ENCODE measurements around the gene UBR3. TPM values are rescaled to one million over a fixed set of nuclear protein-coding genes. Genes with fewer than 3 reads are reported as not detected.
"Not testable (repeated sequence)": the region's sequence is repeated elsewhere in the genome, so short reads cannot be mapped to it uniquely, and the experiment has no call there.

Gene UBR3
- total and polyA plus RNA-seq, 5 donors from 2014 or later = 8.1 to 45.1 (median 9.6) TPM

GRCh38 chr2:169925968-169926367, 98.7 kb downstream of the UBR3 start:
- Mint-ChIP-seq H3K27me3 (no peaks in the 10 kb centered on the region), H3K27ac (peak overlapping the region in 1 of 3 donors; percentile 52), H3K9me3 (no peaks in the 10 kb centered on the region), H3K36me3 (peaks cover 17% of the 10 kb centered on the region), H3K4me1 (peaks cover 0 to 11% (median 2%) of the 10 kb centered on the region in 4 donors), H3K4me3 (no peak overlapping the region)
- Histone ChIP-seq H3K27ac (ENCODE audit: insufficient read depth, low read length, poor library complexity, severe bottlenecking) (no peak overlapping the region), H3K4me1 (ENCODE audit: control insufficient read depth, insufficient read depth, low read length, poor library complexity, severe bottlenecking) (no peaks in the 10 kb centered on the region), H3K9me3 (ENCODE audit: control insufficient read depth in 2 of 2, low read length in 2 of 2) (no peaks in the 10 kb centered on the region), H3K4me3 (ENCODE audit: low read depth, low read length) (no peak overlapping the region), H3K36me3 (ENCODE audit: control insufficient read depth, insufficient read depth, low read length) (peaks cover 11% of the 10 kb centered on the region), H3K27me3 (ENCODE audit: control insufficient read depth, insufficient read depth, low read length) (no peaks in the 10 kb centered on the region)
- ATAC-seq (ENCODE audit: low read depth in 2 of 2) = no peak
- no peak for DNase-seq

GRCh38 chr2:169928463-169928864, 101.2 kb downstream of the UBR3 start:
- no peak overlapping the region for H3K27ac ChIP-seq (ENCODE audit: insufficient read depth, low read length, poor library complexity, severe bottlenecking)
- ATAC-seq (ENCODE audit: low read depth in 2 of 2) (peak in 1 of 2 donors; percentile 45), DNase-seq (peak in 2 of 3 donors; percentile 44 to 68)
- Mint-ChIP-seq H3K27me3 (no peaks in the 10 kb centered on the region), H3K9me3 (no peaks in the 10 kb centered on the region), H3K4me1 (peaks cover 0 to 11% (median under 1%) of the 10 kb centered on the region in 4 donors), H3K4me3 (no peak overlapping the region), H3K27ac (no peak overlapping the region), H3K36me3 (peaks cover 19% of the 10 kb centered on the region)
- H3K9me3 ChIP-seq (ENCODE audit: control insufficient read depth in 2 of 2, low read length in 2 of 2) = no peaks in the 10 kb centered on the region
- H3K4me1 ChIP-seq (ENCODE audit: control insufficient read depth, insufficient read depth, low read length, poor library complexity, severe bottlenecking) = no peaks in the 10 kb centered on the region
- H3K27me3 ChIP-seq (ENCODE audit: control insufficient read depth, insufficient read depth, low read length) = no peaks in the 10 kb centered on the region
- H3K36me3 ChIP-seq (ENCODE audit: control insufficient read depth, insufficient read depth, low read length) = peaks cover 13% of the 10 kb centered on the region
- H3K4me3 ChIP-seq (ENCODE audit: low read depth, low read length) = no peak overlapping the region

GRCh38 chr2:169933124-169933711, 106.0 kb downstream of the UBR3 start:
- Mint-ChIP-seq H3K36me3 (peaks cover 45% of the 10 kb centered on the region), H3K4me1 (peaks cover 0 to 23% (median 5%) of the 10 kb centered on the region in 4 donors), H3K4me3 (no peak overlapping the region), H3K27ac (peak overlapping the region in 1 of 3 donors; percentile 71), H3K9me3 (no peaks in the 10 kb centered on the region), H3K27me3 (no peaks in the 10 kb centered on the region)
- DNase-seq (peak in 2 of 3 donors; percentile 6 to 49), ATAC-seq (ENCODE audit: low read depth in 2 of 2) (no peak)
- Histone ChIP-seq H3K4me3 (ENCODE audit: low read depth, low read length) (no peak overlapping the region), H3K27me3 (ENCODE audit: control insufficient read depth, insufficient read depth, low read length) (no peaks in the 10 kb centered on the region), H3K4me1 (ENCODE audit: control insufficient read depth, insufficient read depth, low read length, poor library complexity, severe bottlenecking) (no peaks in the 10 kb centered on the region), H3K27ac (ENCODE audit: insufficient read depth, low read length, poor library complexity, severe bottlenecking) (no peak overlapping the region), H3K9me3 (ENCODE audit: control insufficient read depth in 2 of 2, low read length in 2 of 2) (no peaks in the 10 kb centered on the region), H3K36me3 (ENCODE audit: control insufficient read depth, insufficient read depth, low read length) (peaks cover 13% of the 10 kb centered on the region)

GRCh38 chr2:169936652-169937051, 109.4 kb downstream of the UBR3 start:
- H3K27ac ChIP-seq (ENCODE audit: insufficient read depth, low read length, poor library complexity, severe bottlenecking); H3K9me3 ChIP-seq (ENCODE audit: control insufficient read depth in 2 of 2, low read length in 2 of 2); H3K27me3 ChIP-seq (ENCODE audit: control insufficient read depth, insufficient read depth, low read length); H3K4me3 Mint-ChIP-seq; H3K27ac Mint-ChIP-seq; H3K27me3 Mint-ChIP-seq; DNase-seq; ATAC-seq (ENCODE audit: low read depth in 2 of 2); H3K9me3 Mint-ChIP-seq; H3K4me3 ChIP-seq (ENCODE audit: low read depth, low read length); H3K4me1 ChIP-seq (ENCODE audit: control insufficient read depth, insufficient read depth, low read length, poor library complexity, severe bottlenecking): not testable (repeated sequence)
- peaks cover 0 to 19% (median 6%) of the 10 kb centered on the region in 4 donors for H3K4me1 Mint-ChIP-seq
- peaks cover 16% of the 10 kb centered on the region for H3K36me3 ChIP-seq (ENCODE audit: control insufficient read depth, insufficient read depth, low read length)
- peaks cover 43% of the 10 kb centered on the region for H3K36me3 Mint-ChIP-seq

GRCh38 chr2:169945515-169945914, 118.3 kb downstream of the UBR3 start:
- no peaks in the 10 kb centered on the region for H3K9me3 Mint-ChIP-seq
- H3K4me1 Mint-ChIP-seq = peaks cover 0 to 3% (median 0%) of the 10 kb centered on the region in 4 donors
- no peak overlapping the region for H3K4me3 Mint-ChIP-seq
- Histone ChIP-seq H3K36me3 (ENCODE audit: control insufficient read depth, insufficient read depth, low read length) (peaks cover 37% of the 10 kb centered on the region), H3K4me1 (ENCODE audit: control insufficient read depth, insufficient read depth, low read length, poor library complexity, severe bottlenecking) (no peaks in the 10 kb centered on the region), H3K9me3 (ENCODE audit: control insufficient read depth in 2 of 2, low read length in 2 of 2) (no peaks in the 10 kb centered on the region), H3K27ac (ENCODE audit: insufficient read depth, low read length, poor library complexity, severe bottlenecking) (no peak overlapping the region), H3K27me3 (ENCODE audit: control insufficient read depth, insufficient read depth, low read length) (no peaks in the 10 kb centered on the region), H3K4me3 (ENCODE audit: low read depth, low read length) (no peak overlapping the region)
- no peak for DNase-seq
- H3K36me3 Mint-ChIP-seq = peaks cover 42% of the 10 kb centered on the region
- no peak for ATAC-seq (ENCODE audit: low read depth in 2 of 2)
- H3K27ac Mint-ChIP-seq = peak overlapping the region in 1 of 3 donors; percentile 61
- H3K27me3 Mint-ChIP-seq = no peaks in the 10 kb centered on the region

GRCh38 chr2:169946092-169946491, 118.8 kb downstream of the UBR3 start:
- Histone ChIP-seq H3K4me1 (ENCODE audit: control insufficient read depth, insufficient read depth, low read length, poor library complexity, severe bottlenecking) (no peaks in the 10 kb centered on the region), H3K27ac (ENCODE audit: insufficient read depth, low read length, poor library complexity, severe bottlenecking) (no peak overlapping the region), H3K4me3 (ENCODE audit: low read depth, low read length) (no peak overlapping the region), H3K27me3 (ENCODE audit: control insufficient read depth, insufficient read depth, low read length) (no peaks in the 10 kb centered on the region), H3K36me3 (ENCODE audit: control insufficient read depth, insufficient read depth, low read length) (peaks cover 37% of the 10 kb centered on the region), H3K9me3 (ENCODE audit: control insufficient read depth in 2 of 2, low read length in 2 of 2) (no peaks in the 10 kb centered on the region)
- H3K4me1 Mint-ChIP-seq = peaks cover 0 to 3% (median 0%) of the 10 kb centered on the region in 4 donors
- ATAC-seq (ENCODE audit: low read depth in 2 of 2) (no peak), DNase-seq (no peak)
- peaks cover 39% of the 10 kb centered on the region for H3K36me3 Mint-ChIP-seq
- no peak overlapping the region for H3K4me3 Mint-ChIP-seq
- no peak overlapping the region for H3K27ac Mint-ChIP-seq
- no peaks in the 10 kb centered on the region for H3K9me3 Mint-ChIP-seq
- no peaks in the 10 kb centered on the region for H3K27me3 Mint-ChIP-seq

GRCh38 chr2:169946546-169946945, 119.3 kb downstream of the UBR3 start:
- Mint-ChIP-seq H3K9me3 (no peaks in the 10 kb centered on the region), H3K36me3 (peaks cover 41% of the 10 kb centered on the region)
- H3K4me3 ChIP-seq (ENCODE audit: low read depth, low read length) = no peak overlapping the region

GRCh38 chr2:169955940-169956339, 128.7 kb downstream of the UBR3 start:
- ATAC-seq (ENCODE audit: low read depth in 2 of 2) = no peak
- peaks cover 0 to 2% of the 10 kb centered on the region in 2 experiments for H3K9me3 ChIP-seq (ENCODE audit: control insufficient read depth in 2 of 2, low read length in 2 of 2)
- Mint-ChIP-seq H3K36me3 (peaks cover 46% of the 10 kb centered on the region), H3K9me3 (peaks cover 0 to 4% (median 0%) of the 10 kb centered on the region in 7 donors), H3K27ac (no peak overlapping the region), H3K4me1 (peaks cover 5 to 9% (median 6%) of the 10 kb centered on the region in 4 donors), H3K27me3 (no peaks in the 10 kb centered on the region), H3K4me3 (no peak overlapping the region)
- DNase-seq = no peak
- H3K36me3 ChIP-seq (ENCODE audit: control insufficient read depth, insufficient read depth, low read length) = peaks cover 31% of the 10 kb centered on the region
- no peak overlapping the region for H3K4me3 ChIP-seq (ENCODE audit: low read depth, low read length)
- H3K27me3 ChIP-seq (ENCODE audit: control insufficient read depth, insufficient read depth, low read length) = no peaks in the 10 kb centered on the region
- no peaks in the 10 kb centered on the region for H3K4me1 ChIP-seq (ENCODE audit: control insufficient read depth, insufficient read depth, low read length, poor library complexity, severe bottlenecking)
- no peak overlapping the region for H3K27ac ChIP-seq (ENCODE audit: insufficient read depth, low read length, poor library complexity, severe bottlenecking)

More at GRCh38 chr2:169946546-169946945, 119.3 kb downstream of the UBR3 start:
- no peaks in the 10 kb centered on the region for H3K4me1 ChIP-seq (ENCODE audit: control insufficient read depth, insufficient read depth, low read length, poor library complexity, severe bottlenecking)
- Mint-ChIP-seq H3K4me1 (peaks cover 0 to 3% (median 2%) of the 10 kb centered on the region in 4 donors), H3K27ac (no peak overlapping the region), H3K4me3 (no peak overlapping the region), H3K27me3 (no peaks in the 10 kb centered on the region)
- DNase-seq (no peak), ATAC-seq (ENCODE audit: low read depth in 2 of 2) (no peak)
- no peak overlapping the region for H3K27ac ChIP-seq (ENCODE audit: insufficient read depth, low read length, poor library complexity, severe bottlenecking)
- H3K9me3 ChIP-seq (ENCODE audit: control insufficient read depth in 2 of 2, low read length in 2 of 2) = no peaks in the 10 kb centered on the region
- peaks cover 34% of the 10 kb centered on the region for H3K36me3 ChIP-seq (ENCODE audit: control insufficient read depth, insufficient read depth, low read length)
- no peaks in the 10 kb centered on the region for H3K27me3 ChIP-seq (ENCODE audit: control insufficient read depth, insufficient read depth, low read length)

All from CD4-positive, CD25-positive, alpha-beta regulatory T cell (primary cell).